COLO668 (cell line): ENCODE data around the gene AP1M1.
"Not testable (repeated sequence)": the region's sequence is repeated elsewhere in the genome, so short reads cannot be mapped to it uniquely, and the experiment has no call there.

Source experiments
- DNase-seq: peaks from one replicate; lab custom pipeline; 2025; ENCODE audit not compliant: unreplicated experiment; lab: John Stamatoyannopoulos, UW

AP1M1 gene

GRCh38 chr19:16261584-16262368, 64.1 kb downstream of the AP1M1 start:
- no peak for DNase-seq

- DNase-seq: peak; percentile 31
These were observed 64.9 kb downstream of the AP1M1 start for GRCh38 chr19:16262618-16263017.

GRCh38 chr19:16263141-16263761, 65.5 kb downstream of the AP1M1 start:
- DNase-seq: no peak

GRCh38 chr19:16265205-16265604, 67.5 kb downstream of the AP1M1 start:
- DNase-seq: no peak

- no peak for DNase-seq
These were observed 68.3 kb downstream of the AP1M1 start for GRCh38 chr19:16265890-16266585.

- DNase-seq: no peak
These were observed 68.9 kb downstream of the AP1M1 start for GRCh38 chr19:16266586-16266942.

GRCh38 chr19:16268676-16269319, 71.1 kb downstream of the AP1M1 start:
- DNase-seq: no peak

GRCh38 chr19:16272945-16273344, 75.2 kb downstream of the AP1M1 start:
- no peak for DNase-seq

GRCh38 chr19:16274447-16274846, 76.7 kb downstream of the AP1M1 start:
- no peak for DNase-seq

GRCh38 chr19:16280306-16280705, 82.6 kb downstream of the AP1M1 start:
- no peak for DNase-seq

- no peak for DNase-seq
These were observed 84.0 kb downstream of the AP1M1 start for GRCh38 chr19:16281743-16282142.

- no peak for DNase-seq
These were observed 85.7 kb downstream of the AP1M1 start for GRCh38 chr19:16283210-16284061.

GRCh38 chr19:16284505-16284904, 86.8 kb downstream of the AP1M1 start:
- no peak for DNase-seq

GRCh38 chr19:16285079-16285478, 87.4 kb downstream of the AP1M1 start:
- DNase-seq: not testable (repeated sequence)

- DNase-seq: peak; percentile 38
These were observed 88.2 kb downstream of the AP1M1 start for GRCh38 chr19:16285769-16286498.

- DNase-seq: no peak
These were observed 90.8 kb downstream of the AP1M1 start for GRCh38 chr19:16288544-16288943.

- no peak for DNase-seq
These were observed 91.9 kb downstream of the AP1M1 start for GRCh38 chr19:16289594-16289993.

- no peak for DNase-seq
These were observed 93.0 kb downstream of the AP1M1 start for GRCh38 chr19:16290692-16291091.

- DNase-seq: no peak
These were observed 95.7 kb downstream of the AP1M1 start for GRCh38 chr19:16293118-16294091.
